Measurements from ENCODE around the gene BPIFA1. TPM values are rescaled to one million over a fixed set of nuclear protein-coding genes. Genes with fewer than 3 reads are reported as not detected.

BPIFA1 gene
- total and polyA plus RNA-seq, 9 of the 15 experiments (the other 6 are each of a cell fraction or from before 2014, with no cell fraction given) = not detected

DNA sequence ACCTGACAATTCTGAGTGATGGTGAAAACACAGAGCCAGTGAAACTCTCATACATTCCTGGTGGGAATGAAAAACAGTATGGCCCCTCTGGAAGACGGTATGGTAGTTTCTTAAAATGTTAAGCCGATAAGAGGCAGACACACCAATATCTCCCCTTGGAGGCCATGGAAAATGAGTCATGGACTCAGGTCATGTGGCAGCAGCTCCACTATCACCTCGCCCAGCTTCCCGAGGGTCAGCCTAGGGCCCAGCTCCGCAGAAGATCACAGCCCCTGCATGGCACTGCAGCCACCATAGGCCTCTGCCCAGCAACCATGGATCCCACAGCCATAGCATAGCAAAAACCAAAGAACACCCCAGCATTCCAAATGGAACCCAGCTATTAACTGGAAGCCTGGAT lies 21.4 kb downstream of the BPIFA1 start (continued):
- TF ChIP-seq, protein P1, sequence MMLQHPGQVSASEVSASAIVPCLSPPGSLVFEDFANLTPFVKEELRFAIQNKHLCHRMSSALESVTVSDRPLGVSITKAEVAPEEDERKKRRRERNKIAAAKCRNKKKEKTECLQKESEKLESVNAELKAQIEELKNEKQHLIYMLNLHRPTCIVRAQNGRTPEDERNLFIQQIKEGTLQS (IDR thresholded peaks at IDR 0.05) = peak; percentile 84
- TF ChIP-seq, protein P1 (CRISPR knock-in tag; conservative IDR thresholded peaks at IDR 0.05) = 0 out of 2 replicates have a peak, but pooled peaks have one; percentile 38
- TF ChIP-seq NR2C1 (IDR thresholded peaks at IDR 0.05) (no peak), NR2C1 (tag; IDR thresholded peaks at IDR 0.05) (peak; percentile 47; the same call in 1 of the 2 replicates), TCF3 (CRISPR knock-in tag; IDR thresholded peaks at IDR 0.05) (peak; percentile 77), CXXC5 (CRISPR knock-in tag; IDR thresholded peaks at IDR 0.05) (peak; percentile 39; the same call in 1 of the 2 replicates), TEAD4 (IDR thresholded peaks at IDR 0.05; ENCODE audit: low read length) (peak; percentile 64), TEAD4 (CRISPR knock-in tag; IDR thresholded peaks at IDR 0.05; ENCODE audit: borderline replicate concordance) (no peak), JUND (IDR thresholded peaks at IDR 0.05; ENCODE audit: borderline replicate concordance, low read depth, low read length) (peak; percentile 96), JUND (tag; IDR thresholded peaks at IDR 0.05; ENCODE audit: borderline replicate concordance, low read depth, low read length) (peak; percentile 93; the same call in 2 of the 3 replicates), BCL6 (CRISPR knock-in tag; IDR thresholded peaks at IDR 0.05) (no peak)
- TF ChIP-seq, protein P2, sequence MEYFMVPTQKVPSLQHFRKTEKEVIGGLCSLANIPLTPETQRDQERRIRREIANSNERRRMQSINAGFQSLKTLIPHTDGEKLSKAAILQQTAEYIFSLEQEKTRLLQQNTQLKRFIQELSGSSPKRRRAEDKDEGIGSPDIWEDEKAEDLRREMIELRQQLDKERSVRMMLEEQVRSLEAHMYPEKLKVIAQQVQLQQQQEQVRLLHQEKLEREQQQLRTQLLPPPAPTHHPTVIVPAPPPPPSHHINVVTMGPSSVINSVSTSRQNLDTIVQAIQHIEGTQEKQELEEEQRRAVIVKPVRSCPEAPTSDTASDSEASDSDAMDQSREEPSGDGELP (CRISPR knock-in tag; IDR thresholded peaks at IDR 0.05; ENCODE audit: borderline replicate concordance) = peak; percentile 12; the same call in 1 of the 2 replicates

Data from K562 (cell line).